ENCODE measurements around the gene NPAS4.
A peak's percentile ranks its signal among the peaks of the same experiment; 100 is the strongest.
"Not testable (repeated sequence)": the region's sequence is repeated elsewhere in the genome, so short reads cannot be mapped to it uniquely, and the experiment has no call there.

The NPAS4 gene

DNA sequence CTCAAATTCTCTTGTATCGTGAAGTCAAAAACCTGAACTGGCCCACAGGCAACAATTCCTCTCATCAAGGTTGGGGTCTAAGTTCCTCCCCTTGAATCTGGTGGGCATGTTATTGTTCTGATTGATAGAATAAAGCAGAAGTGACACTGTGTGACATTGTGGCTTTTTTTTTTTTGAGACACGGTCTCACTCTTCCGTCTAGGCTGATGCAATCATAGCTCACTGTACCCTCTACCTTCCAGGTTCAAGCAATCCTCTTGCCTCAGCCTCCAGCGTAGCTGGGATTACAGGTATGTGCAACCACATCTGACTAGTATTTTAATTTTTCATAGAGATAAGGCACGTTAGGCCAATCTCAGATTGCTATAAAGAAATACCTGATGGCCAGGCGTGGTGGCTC is 37.0 kb downstream of the NPAS4 start:
- no peak for DNase-seq

DNA sequence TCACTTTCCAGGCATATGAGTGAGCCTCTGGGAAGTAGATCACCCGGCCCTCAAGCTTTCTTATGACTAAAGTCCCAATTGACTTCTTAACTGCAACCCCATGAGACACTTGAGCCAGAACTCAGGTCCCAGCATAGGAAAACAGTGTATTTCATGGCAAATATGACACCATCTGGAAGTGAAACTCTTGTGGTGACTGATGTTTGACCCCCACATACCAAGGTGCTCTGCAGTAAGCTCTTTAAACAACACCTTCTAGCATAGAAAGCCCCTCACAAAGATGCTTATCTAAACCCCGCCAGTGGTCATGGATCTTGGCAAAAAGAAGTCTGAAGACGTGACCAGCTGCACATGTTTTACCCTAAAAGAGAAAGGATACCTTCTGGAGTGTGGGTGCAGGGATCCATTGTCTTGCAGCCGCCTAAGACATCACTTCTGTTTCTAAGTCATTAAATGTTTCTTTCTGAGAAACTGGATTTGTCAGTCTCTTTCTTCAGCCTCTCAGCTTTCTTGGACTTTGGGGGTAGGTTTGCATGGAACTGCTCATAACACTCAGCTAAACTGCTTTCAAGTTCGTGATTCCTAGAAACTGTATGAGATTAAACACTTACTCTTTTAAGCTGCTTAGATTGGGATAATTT is 38.4 kb downstream of the NPAS4 start:
- DNase-seq, result no peak

DNA sequence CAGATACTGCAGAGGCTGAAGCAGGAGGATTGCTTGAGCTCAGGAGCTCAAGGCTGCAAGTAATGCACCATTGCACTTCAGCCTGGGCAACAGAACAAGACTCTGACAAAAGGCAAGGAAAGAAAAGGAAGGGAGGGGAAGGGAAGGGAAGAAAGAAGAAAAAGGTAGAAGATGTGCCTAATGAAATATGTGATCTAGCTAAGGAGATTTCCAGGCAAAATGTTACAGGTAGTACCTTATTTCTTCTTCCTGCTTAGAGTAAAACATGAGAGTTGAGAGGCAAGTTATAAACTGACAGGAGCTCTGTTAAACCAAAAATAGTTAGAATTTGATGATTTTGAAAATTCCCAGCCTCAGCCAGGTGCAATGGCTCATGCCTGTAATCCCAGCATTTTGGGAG is 41.2 kb downstream of the NPAS4 start:
- no peak for DNase-seq

DNA sequence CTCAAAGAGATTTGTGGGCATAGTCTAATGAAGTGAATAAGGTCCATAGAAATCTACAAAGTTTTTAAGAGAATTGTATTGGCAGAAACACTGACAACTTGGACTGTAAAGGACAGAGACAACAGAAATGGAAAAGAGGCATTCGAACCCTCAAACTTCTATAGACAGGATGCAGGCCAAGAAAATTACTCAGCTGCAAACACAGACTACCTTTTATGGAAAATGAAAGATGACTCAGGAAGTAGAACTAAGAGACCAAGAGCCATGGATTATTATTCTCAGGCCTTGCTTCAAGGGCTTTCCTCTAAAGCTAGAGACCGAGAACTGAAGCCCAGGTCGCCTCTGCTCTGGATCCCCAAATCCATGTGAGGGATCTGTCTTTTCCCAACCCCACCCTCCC is 42.1 kb downstream of the NPAS4 start:
- no peak for DNase-seq

DNA sequence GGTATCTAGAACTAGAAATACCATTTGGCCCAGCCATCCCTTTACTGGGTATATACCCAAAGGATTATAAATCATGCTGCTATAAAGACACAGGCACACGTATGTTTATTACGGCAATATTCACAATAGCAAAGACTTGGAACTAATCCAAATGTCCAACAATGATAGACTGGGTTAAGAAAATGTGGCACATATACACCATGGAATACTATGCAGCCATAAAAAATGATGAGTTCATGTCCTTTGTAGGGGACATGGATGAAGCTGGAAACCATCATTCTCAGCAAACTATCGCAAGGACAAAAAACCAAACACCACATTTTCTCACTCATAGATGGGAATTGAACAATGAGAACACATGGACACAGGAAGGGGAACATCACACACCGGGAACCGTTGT is 43.3 kb downstream of the NPAS4 start:
- not testable (repeated sequence) for DNase-seq

DNA sequence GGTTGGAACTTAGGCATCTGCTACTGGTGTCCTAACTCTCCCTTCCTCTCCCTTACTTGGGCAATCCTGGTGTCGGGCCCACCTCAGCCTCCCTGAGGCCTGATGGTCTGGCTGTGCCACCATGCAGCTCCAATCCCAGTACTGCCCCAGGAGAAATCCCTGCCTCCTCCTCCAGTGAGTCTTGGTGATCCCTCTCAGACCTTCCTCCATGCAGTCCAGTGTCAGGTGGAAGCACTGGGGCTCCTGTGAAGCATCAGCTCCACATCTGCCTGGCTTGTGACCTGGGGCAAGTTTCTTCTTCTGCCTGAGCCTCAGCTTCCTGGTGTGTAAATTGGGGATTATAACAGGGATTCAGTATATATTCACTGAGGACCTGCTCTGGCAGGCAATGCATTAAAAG is 44.1 kb downstream of the NPAS4 start:
- no peak for DNase-seq

DNA sequence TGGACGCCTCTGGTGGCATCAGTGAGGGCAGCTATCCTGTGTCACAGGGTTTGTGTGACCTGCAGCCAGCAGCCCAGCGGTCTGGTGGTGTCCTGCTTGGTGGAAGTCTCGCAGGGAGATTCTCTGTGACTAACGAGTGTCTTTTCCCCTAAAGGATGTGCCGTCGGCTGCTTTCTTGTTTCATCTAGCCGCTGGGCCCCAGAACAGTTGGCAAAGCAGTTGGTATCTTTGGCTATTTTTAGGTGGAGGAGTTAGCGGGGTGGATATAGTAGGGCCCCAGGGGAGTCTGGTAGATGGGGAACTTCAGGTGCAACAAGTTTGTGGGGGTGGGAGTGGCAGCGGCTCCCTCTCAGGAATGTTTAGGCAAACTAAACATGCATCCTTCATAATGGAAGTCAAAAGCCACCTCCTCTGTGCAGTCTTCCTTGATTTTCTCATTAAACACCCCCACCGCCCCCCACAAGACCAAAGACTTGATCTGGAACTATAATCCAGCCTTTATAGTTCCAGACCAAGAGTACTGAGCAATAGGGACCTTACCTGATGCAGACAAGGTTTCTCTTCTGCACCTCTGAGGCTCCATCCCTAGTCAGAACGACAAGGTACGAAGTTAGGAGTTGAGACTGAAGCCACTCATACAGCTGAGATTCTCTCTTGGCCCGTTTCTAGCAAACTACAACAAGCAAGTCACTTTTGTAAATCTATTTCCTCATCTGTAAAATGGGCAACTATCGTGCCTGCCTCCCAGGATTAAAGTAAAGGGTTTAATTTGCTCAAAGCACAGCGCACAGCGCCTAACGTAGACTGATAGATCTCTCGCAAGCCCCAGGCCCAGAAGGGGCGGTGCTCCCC is 44.8 kb downstream of the NPAS4 start:
- DNase-seq, result no peak

DNA sequence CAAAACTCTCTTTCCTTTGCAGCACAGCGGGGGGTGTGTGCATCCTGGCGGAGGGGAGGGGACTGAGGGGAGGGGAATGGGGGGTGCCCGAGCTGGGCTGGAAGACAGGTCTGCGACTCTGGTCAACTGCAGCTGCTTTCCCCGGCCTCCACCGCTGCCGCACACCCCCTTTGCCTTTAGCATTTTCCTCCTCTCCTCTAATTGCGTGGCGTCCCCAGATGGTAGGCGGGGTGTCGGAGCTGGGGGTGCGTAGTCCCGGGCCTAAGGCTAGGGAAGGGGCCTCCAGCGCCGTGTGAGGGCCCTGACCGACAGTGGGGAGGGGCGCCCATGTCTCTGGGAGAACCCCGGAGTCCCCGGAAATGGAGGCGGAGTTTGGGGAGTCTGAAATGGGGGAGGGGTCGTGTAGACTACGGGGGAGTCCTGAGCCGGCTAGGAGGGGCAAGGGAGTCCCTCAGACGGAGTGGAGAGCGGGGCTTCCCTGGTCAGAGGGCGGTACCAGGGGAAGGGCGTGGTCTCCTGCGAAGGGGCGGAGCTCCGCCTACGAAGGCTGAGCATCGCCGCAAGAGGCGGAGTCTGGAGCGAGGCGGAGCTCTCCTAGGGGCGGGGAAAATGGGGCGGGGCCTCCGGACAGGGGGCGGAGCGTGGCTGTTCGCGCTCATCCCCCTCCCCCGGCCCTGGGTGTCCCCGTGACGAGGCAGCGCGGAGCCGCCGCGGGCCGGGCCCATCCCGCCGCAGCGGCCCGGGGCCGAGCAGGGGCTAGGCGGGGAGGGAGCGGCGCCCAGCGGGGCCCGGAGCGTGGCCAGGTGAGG is 45.6 kb downstream of the NPAS4 start, which contains the start of gene PELI3:
Gene PELI3 (plus strand): TSS at position 681 of the 809 bp plus-strand sequence. CDS start 1,224 bp downstream, outside the sequence.
- DNase-seq, result peak; percentile 96

DNA sequence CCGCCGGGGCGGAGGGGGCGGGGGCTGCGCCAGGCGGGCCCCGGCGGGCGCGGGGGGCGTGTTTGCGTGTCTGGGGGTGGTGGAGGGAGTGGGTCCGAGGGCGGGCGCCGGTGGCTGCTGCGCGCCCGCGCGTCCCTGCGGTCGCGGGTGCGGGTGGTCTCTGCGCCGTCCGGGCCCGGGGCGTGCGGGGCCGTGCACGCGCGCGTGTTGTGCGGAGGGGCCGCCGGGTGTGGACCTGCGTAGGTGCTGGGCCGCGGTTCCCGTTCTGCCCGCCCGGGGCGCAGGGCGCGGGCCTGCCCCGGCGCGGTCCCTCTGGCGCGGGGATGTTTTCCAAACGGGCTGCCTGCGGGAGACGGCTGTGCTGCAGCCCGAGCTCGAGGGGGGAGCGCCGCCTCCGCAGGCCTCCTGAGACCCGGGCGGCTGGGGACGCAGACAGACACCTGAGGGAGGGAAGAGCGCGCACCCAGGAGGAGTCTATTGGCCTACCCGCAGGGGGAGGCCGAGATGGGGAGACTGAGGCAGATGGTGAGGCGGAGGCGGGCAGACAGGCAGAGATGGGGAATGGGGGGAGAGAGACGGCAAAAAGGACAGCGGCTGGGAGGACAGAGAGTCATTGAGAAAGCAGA is 46.3 kb downstream of the NPAS4 start:
- no peak for DNase-seq

DNA sequence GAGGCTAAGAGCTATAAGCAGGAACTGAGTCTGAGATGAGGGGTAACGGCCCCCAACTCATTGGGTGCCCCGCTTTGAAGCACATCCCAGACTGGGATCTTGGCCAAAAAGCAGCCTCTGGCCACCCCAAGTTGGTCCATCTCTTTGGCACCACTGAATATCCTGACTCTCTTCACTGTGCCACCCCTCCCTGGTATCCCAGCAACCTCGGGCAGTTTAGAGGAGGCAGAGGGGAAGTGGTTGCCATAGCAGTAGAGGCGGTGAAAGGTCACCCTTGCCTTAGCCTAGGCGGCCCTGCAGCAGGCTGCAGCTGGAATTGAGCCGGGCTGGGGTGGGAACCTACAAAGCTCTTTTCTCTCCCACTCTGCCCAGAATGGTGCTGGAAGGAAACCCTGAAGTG is 46.9 kb downstream of the NPAS4 start:
- DNase-seq, result peak; percentile 40

DNA sequence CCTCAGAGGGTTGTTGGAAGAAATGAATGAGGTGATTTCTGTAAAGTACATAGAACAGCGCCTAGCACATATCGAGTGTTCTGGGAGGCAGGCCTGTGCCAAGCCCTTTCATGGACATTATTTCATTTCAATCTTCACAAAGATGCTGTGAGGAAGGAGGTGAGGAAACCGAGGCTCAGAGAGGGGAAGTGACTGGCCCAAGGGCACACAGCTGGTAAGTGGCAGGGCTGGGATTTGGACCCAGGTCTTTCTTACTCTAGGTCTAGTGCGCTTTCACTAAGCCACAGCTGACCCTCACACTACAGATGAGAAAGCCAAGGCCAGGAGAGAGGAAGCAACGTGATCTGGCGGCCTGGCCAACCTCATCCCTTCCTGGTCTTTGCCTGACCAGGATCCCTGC is 47.9 kb downstream of the NPAS4 start:
- no peak for DNase-seq

DNA sequence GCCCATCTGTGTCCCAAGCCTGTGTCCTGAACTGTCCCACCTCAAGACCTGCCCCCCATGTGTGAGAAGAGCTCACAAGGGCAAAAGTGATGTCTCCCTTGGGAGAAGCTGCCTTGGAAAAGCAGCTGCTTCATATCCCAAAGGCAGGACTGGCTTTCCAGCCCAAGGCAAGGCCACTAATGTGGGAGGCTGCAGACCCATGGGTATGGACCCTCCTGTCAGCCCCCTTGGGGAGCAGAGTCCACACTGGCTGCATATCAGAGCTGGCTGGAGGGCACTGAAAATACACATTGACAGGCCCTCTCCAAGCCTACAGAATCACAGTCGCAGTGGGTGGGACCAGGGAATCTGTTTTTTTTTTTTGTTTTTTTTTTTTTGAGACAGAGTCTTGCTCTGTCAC is 48.6 kb downstream of the NPAS4 start:
- no peak for DNase-seq

DNA sequence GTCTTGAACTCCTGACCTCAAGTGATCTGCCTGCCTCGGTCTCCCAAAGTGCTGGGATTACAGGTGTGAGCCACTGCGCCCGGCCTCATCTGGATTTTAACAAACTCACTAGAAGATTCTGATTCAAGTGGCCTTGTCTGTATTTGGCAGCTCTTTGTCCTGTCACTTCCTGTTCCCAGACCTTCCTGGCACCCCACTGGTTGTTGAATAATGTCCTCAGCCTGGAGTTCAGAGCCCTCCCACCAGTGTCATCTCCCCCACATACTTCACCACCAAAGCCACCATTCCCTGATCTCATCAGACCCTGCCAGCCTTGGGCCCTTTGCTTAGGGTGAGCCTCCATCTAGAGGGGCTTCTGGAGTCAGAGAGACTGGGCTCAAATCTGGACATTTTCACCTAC is 49.2 kb downstream of the NPAS4 start:
- no peak for DNase-seq

DNA sequence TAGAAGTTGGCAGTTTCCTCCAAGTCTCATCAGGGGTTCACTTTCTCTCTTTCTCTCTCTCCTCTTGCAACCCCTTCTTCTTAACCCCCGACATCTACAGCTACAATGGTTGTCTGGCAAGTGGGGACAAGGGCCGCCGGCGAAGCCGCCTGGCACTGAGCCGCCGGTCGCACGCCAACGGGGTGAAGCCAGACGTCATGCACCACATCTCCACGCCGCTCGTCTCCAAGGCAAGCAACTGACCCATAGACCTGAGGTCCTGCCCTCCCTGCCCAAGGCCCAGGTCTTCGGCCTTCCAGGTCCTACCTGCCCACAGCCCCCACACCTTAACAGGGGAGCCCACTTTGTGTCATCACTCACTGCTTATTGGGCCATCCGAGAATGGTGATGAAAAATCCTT is 50.3 kb downstream of the NPAS4 start:
- DNase-seq, result no peak

DNA sequence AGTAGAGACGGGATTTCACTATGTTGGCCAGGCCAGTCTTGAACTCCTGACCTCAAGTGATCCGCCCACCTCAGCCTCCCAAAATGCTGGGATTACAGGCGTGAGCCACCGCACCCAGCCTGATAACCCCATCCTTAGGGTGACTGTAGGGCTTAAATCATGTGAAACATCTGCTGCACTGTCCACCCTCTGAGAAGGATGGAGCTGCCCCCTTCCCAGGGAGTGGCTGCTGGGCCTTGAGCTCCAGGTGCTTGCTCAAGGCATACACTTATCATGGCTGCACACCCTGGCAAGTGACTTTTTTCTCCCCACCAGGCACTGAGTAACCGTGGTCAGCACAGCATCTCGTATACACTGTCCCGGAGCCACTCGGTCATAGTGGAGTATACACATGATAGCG is 51.2 kb downstream of the NPAS4 start:
- DNase-seq, result no peak

DNA sequence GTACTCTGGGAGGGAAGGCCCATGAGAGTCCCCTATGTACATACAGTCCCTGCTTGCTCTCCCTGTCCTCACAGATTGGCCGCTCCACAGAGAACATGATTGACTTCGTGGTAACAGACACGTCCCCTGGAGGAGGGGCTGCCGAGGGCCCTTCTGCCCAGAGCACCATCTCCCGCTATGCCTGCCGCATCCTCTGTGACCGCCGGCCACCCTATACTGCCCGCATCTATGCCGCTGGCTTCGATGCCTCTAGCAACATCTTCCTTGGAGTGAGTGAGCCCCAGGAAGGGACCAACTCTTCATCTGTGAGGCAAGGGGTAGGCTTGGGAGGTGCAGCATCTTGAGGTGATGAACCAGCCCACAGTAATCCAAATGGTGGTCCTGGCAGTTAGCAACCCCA is 52.3 kb downstream of the NPAS4 start:
- DNase-seq, result no peak

DNA sequence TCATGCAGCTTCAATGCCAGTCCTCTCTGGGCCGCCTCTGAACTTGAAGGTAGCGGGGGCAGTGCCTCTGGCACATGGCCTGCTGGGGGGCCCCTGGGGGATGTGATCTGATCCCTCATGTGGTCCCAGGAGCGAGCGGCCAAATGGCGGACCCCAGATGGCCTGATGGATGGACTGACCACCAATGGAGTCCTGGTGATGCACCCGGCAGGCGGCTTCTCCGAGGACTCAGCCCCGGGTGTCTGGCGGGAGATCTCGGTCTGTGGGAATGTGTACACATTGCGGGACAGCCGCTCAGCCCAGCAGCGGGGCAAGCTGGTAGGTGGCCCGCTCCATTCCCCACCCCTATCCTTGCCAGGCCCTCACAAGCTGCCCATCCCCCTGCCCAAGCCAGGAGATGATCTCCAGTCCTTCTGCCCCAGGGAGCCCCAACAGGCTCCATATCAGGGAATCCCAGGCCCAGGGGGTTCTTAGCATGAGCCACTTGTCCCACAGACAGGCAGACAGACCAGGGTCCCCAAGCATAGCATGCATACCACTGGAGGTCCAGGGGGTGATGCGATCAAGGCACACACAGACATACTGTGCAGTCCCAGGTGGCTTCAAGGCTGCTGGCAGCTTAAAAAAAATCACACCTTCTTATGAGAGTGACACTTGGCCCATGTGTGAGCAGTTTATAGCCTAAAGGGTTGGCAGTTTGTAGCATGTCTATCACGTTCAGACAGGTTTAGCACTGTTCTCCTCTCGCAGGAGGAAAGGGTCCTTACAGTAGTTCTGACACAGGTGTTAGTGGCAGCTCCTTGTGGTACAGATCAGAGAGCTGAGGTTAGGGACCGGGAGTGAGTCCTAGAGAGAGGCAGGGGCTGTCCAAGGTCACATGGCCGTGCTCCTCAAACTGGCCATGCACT is 53.0 kb downstream of the NPAS4 start:
- no peak for DNase-seq

DNA sequence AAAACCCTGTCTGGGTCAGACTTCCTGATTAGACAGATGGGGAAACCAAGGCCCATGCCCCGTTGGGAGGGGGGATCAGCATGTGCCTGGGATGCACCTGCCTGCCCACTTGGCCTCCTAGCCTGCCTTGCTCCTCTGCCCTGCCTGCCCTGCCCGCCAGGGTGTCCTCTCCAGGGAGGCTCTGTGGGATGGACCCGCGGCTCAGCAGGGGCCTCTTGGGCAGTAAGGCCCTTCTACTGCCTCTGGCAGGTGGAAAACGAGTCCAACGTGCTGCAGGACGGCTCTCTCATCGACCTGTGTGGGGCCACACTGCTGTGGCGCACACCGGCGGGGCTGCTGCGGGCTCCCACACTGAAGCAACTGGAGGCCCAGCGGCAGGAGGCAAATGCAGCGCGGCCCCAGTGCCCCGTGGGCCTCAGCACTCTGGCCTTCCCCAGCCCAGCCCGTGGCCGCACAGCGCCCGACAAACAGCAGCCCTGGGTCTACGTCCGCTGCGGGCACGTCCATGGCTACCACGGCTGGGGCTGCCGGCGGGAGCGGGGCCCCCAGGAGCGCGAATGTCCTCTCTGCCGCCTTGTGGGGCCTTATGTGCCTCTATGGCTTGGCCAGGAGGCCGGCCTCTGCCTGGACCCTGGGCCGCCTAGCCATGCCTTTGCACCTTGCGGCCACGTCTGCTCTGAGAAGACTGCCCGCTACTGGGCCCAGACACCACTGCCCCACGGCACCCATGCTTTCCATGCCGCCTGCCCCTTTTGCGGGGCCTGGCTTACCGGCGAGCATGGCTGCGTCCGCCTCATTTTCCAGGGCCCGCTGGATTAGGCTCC is 54.7 kb downstream of the NPAS4 start:
- DNase-seq, result no peak

Data from CD4-positive, alpha-beta T cell treated with Interleukin-17A for 4 hours (primary cell).